HG03280 (cell line): ENCODE results near the gene TPST2.
A peak's percentile ranks its signal among the peaks of the same experiment; 100 is the strongest.
"Not testable (repeated sequence)": the region's sequence is repeated elsewhere in the genome, so short reads cannot be mapped to it uniquely, and the experiment has no call there.

ENCODE experiments used
- ATAC-seq: cut with Tn5 transposase; IDR thresholded peaks from one replicate; pipeline ENCODE4 v1.9.1; 2021; ENCODE audit warnings: mild to moderate bottlenecking, moderate library complexity; ENCODE audit not compliant: unreplicated experiment

TPST2 gene

GRCh38 chr22:26589845-26590736 lies at the start of gene TPST2:
Gene TPST2, minus strand, starts transcription at chr22:26590132. Its CDS starts 48,502 bp downstream, at chr22:26541630.
- peak; percentile 73 for ATAC-seq

GRCh38 chr22:26636296-26636695 lies 46.4 kb upstream of the TPST2 start:
- no peak for ATAC-seq

- no peak for ATAC-seq
These were observed 45.2 kb upstream of the TPST2 start for GRCh38 chr22:26635117-26635516.

GRCh38 chr22:26634189-26634588 lies 44.3 kb upstream of the TPST2 start:
- no peak for ATAC-seq

- ATAC-seq = no peak
These were observed 42.7 kb upstream of the TPST2 start for GRCh38 chr22:26632422-26633155.

- no peak for ATAC-seq
These were observed 41.4 kb upstream of the TPST2 start for GRCh38 chr22:26631282-26631681.

GRCh38 chr22:26629988-26630761 lies 40.2 kb upstream of the TPST2 start:
- ATAC-seq = no peak

GRCh38 chr22:26624803-26625202 lies 34.9 kb upstream of the TPST2 start:
- ATAC-seq = no peak

- no peak for ATAC-seq
These were observed 34.1 kb upstream of the TPST2 start for GRCh38 chr22:26623984-26624383.

- ATAC-seq = no peak
These were observed 31.7 kb upstream of the TPST2 start, which contains the start of gene CRYBA4 for GRCh38 chr22:26621663-26622062. Gene CRYBA4, plus strand, starts transcription at chr22:26621963. Its CDS starts 634 bp downstream, at chr22:26622597.

GRCh38 chr22:26620197-26620596 lies 30.3 kb upstream of the TPST2 start:
- ATAC-seq = no peak

GRCh38 chr22:26619510-26619909 lies 29.6 kb upstream of the TPST2 start:
- no peak for ATAC-seq

- no peak for ATAC-seq
These were observed 28.5 kb upstream of the TPST2 start for GRCh38 chr22:26618455-26618854.

- ATAC-seq = no peak
These were observed 27.6 kb upstream of the TPST2 start, which contains the start of gene CRYBB1 for GRCh38 chr22:26617271-26618199. Gene CRYBB1, minus strand, starts transcription at chr22:26618027. Its CDS starts 1,708 bp downstream, at chr22:26616319.

- ATAC-seq = no peak
These were observed 26.7 kb upstream of the TPST2 start for GRCh38 chr22:26616650-26617049.

GRCh38 chr22:26615830-26616435 lies 26.0 kb upstream of the TPST2 start:
- ATAC-seq = no peak

GRCh38 chr22:26615149-26615548 lies 25.2 kb upstream of the TPST2 start:
- ATAC-seq = peak; percentile 60

GRCh38 chr22:26614322-26614721 lies 24.4 kb upstream of the TPST2 start:
- no peak for ATAC-seq

- ATAC-seq = not testable (repeated sequence)
These were observed 23.8 kb upstream of the TPST2 start for GRCh38 chr22:26613753-26614152.
